NT2/D1 (cell line): ENCODE measurements around the gene TIAM1.

ENCODE experiments used
- YY1 ChIP-seq: IDR thresholded peaks from 2 replicates; pipeline ENCODE4 v1.6.1; 2011; ENCODE audit not compliant: insufficient read length, insufficient read depth
- ZNF274 ChIP-seq: IDR thresholded peaks from 2 replicates; pipeline ENCODE4 v1.6.1; 2011; ENCODE audit warnings: mild to moderate bottlenecking, low read depth, low read length

GRCh38 chr21:31225713-31226112 is 118.3 kb downstream of the TIAM1 start:
- TF ChIP-seq YY1 (no peak), ZNF274 (no peak)
